ENCODE measurements around the gene TVP23A.

Gene TVP23A

GRCh38 chr16:10817963-10818941, at the start of gene TVP23A:
Gene TVP23A, minus strand, starts transcription at chr16:10818794. Its CDS starts 301 bp downstream, at chr16:10818493.
- DNase-seq = no peak

DNA sequence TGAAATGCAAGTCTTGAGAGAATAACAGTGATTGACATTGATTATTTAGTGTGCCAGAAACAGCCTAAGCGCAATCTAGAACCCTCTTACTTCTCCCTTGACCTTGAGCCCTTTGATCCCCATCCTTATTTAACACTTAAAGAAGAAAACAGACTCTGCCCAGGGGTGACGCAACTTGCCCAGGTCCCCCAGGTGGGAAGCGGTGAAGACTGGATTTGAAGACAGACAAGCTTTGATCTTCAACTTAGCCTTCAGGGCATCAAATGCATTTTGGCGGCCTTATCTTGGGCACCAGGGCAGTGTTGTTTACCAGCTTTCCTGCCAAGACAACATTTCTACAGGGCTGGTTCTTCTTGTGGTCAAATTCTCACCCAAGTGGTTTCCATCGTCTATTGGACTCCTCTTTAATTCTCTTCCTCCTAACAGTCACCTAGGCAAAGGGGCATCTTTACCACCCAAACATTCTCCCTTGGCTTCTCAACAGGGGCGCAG, 49.6 kb upstream of the TVP23A start:
- DNase-seq = peak; percentile 39

- no peak for DNase-seq
These were observed 48.6 kb upstream of the TVP23A start for GRCh38 chr16:10867199-10867598.

GRCh38 chr16:10865991-10866966, 47.7 kb upstream of the TVP23A start:
- DNase-seq = no peak

- peak; percentile 77 for DNase-seq
These were observed 43.8 kb upstream of the TVP23A start for GRCh38 chr16:10862438-10862837.

GRCh38 chr16:10859658-10860057, 41.1 kb upstream of the TVP23A start:
- DNase-seq = no peak

- no peak for DNase-seq
These were observed 40.4 kb upstream of the TVP23A start for GRCh38 chr16:10859020-10859419.

DNA sequence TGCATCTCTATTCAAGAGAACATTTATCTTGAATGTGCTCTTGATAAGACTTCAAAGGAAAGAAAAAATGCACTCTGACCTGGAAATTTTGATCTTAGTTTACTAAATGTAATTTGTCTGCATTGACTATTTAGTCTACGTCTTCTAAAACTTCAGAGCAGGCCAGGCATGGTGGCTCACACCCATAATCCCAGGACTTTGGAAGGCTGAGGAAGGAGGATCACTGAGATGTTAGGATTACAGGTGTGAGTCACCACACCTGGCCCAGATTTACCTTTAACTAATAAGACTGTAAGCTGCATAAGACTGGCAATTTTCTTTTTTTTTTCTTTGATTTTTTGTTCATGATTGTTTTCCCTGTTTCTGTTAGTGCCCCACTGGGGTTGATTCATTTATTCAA, 39.6 kb upstream of the TVP23A start:
- no peak for DNase-seq

- no peak for DNase-seq
These were observed 37.4 kb upstream of the TVP23A start for GRCh38 chr16:10856042-10856441.

DNA sequence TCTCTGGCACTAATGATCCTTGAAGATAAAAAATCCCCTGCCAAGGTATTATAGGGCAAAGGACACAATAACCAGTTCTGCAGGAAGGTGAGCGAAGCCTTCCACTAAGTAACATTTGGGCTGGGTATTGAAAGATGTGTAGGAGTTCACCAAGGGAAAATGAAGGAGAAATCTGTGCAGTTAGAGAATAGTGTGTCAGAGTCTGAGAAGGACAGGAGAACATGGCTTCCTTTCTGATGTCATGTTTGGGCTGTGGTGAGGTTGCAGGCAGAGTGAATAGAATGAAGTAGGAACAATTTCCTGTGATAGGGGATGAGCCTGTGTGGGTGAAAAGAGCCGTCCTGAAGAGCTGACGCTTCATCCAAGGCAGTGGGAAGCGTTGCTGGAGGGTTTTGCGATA, 34.4 kb upstream of the TVP23A start:
- no peak for DNase-seq

DNA sequence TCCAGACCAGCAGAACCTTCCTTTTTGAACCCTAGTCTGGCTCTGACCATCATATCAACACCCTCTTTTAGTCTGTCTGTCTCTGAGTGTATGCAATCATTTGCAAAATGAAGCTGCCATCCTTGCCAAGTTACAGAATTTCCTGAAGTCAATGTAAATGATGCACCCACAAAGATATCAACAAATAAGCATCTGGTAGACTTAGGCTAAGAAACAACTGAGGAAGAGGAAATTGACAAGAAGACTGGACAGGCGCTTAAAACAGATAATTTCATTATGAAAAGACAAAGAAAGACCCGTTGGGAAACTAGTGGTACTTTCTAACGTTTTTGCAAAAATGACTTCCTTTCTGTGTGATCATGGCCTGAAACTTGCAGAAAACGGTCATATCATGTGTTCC, 33.7 kb upstream of the TVP23A start:
- no peak for DNase-seq

- no peak for DNase-seq
These were observed 32.9 kb upstream of the TVP23A start for GRCh38 chr16:10851512-10851911.

DNA sequence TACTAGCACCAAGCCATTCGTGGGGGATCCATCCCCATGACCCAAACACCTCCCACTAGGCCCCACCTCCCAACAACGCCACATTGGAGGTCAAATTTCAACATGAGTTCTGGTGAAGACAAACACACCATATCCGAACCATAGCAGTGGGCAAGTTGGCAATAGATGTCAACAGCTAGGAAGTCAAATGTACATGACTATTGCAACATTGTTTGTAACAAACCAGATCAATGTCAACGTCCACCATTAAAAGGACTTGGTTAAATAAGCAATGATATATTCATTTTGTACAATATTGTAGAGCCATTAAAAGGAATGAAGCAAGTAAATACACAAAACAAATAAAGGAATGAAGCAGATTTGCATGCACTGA, 31.9 kb upstream of the TVP23A start:
- no peak for DNase-seq

DNA sequence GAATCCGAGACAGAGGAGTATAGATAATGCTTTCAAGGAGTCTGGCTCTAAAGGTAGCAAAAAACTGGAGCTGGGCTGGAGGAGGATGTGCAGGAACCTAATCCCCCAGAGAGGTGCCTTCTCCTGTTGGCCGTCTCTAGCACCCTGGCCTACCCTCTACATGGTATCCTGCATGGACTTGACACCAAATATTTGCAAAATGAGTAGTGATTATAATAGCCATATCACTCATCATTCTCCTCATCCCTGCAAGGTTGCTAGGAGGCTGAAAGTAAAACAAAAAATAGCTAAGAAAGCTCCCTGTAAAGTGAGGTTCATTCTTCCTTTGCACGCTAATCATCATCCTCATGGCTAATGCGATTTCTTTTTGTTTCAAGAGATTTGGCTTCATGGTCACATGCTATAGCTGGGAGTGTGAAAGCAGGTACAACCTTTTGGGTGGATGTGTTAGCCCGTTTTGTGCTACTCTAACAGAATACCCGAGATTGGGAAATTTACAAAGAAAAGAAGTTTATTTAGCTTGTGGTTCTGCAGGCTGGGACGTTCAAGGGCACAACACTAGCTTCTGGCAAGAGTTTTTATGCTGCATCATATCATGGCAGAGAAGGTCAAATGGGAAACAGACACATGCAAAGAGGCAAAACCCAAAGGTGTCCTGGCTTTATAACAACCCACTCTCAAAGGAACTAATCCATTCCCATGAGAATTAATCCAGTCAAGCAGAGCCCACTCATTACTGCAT, 31.3 kb upstream of the TVP23A start:
- no peak for DNase-seq

DNA sequence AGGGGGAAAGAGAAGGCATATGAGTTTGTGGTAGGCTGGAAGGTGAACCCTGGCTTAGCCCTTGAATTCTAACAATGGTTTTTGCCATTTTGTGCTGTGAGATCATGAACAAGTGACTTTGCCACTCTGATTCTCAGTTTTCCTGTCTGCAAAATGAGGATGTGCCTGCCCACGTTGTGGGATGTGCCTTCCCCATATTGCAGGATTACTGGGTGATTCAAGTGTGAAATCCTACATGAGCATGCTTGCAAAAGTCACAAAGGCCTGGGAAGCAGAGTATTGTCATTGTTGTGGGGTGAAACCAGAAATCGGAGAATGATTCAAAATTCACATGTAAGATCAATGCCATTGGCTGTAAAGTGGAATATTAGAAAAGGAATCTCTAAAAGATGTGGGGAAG, 28.6 kb upstream of the TVP23A start:
- no peak for DNase-seq

GRCh38 chr16:10846213-10846998, 27.8 kb upstream of the TVP23A start:
- no peak for DNase-seq

GRCh38 chr16:10840703-10841102, 22.1 kb upstream of the TVP23A start:
- no peak for DNase-seq

- no peak for DNase-seq
These were observed 20.7 kb upstream of the TVP23A start for GRCh38 chr16:10839279-10839666.

DNA sequence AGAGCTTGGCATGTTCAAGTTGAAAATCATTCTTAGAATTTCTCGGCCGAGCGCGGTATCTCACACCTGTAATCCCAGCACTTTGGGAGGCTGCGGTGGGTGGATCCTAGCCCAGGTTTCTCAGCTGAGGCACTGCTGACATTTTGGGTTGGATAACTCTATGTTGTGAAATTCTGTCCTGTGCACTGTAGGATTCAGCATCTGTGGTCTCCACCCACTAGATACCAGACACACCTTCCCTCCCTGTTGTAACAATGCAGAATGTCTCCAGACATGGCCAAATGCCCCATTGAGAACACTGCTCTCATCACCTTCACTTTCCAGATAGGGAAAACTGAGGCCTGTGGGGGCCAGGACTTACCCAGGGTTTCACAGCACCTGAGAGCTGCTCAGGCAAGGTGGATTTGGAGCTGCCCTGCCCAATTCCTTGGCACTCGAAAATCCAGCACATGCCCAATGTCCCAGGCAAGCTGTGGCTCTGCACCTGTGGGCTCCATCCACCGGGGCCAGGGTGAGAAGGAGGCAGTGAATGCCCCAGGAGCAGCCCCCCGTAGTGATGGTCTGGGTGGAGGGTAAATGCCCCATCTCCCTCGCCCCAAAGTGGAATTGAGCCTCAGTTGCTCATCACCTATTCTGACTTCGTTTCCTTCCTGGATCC, 20.2 kb upstream of the TVP23A start:
- DNase-seq = no peak

DNA sequence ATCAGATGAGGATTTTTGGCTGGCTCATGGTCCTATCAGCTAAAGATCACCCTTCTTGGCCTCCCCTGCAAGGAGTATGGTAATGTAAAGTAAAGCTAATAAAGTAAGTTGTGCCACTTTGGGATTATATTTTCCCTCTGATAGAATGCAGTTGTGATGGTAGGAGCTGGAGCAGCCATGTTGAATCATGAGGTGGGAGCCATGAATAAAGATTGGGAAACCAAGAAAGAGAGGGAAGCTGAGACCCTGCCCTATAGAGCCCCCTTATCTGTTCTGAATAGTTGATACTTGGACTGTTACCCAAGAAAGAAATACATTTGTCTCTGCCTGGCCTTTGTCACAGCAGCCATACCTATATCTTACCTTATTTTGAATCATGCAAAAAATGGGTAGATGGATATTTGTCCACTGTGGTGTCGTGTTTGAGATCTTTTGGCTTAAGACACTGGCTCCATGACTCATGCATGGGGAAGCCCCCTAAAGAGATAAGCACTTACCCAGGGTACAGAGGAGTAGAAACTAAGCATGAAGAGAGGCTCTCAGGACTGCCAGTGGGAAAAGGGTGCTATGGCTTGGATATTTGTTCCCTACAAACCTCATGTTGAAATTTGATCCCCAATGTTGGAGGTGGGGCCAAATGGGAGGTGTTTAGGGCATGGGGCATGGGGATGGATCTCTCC, 17.7 kb upstream of the TVP23A start:
- no peak for DNase-seq
